Fibroblast of peridontal ligament (primary cell): ENCODE measurements around the gene OR8D1.

ENCODE experiments used
- DNase-seq: peaks from one replicate; pipeline ENCODE4 v3.0.0-alpha.2; 2010; ENCODE audit errors: extremely low read depth

Gene OR8D1

DNA sequence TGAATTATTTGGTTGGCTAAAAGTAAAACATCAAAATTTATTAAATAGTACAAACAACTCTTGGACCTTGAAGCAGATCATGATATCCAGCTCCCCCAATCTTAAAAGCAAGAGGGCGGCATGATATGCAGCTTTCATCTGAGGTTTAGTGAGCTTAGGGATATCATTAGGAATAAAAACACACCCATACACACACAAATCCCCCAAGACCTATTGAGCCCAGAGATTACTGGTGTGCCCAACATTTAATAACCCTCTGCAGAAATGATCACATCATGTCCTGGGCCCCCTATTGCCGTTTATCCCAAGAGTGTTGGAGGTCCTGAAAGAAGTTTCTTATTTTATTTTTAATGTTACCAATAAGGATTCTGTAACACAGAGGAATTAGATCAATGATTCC lies at the start of gene OR8D1:
Gene OR8D1, minus strand, starts transcription at position 101 of the 400 bp plus-strand sequence. CDS start 3,183 bp downstream, outside the sequence.
- no peak for DNase-seq

DNA sequence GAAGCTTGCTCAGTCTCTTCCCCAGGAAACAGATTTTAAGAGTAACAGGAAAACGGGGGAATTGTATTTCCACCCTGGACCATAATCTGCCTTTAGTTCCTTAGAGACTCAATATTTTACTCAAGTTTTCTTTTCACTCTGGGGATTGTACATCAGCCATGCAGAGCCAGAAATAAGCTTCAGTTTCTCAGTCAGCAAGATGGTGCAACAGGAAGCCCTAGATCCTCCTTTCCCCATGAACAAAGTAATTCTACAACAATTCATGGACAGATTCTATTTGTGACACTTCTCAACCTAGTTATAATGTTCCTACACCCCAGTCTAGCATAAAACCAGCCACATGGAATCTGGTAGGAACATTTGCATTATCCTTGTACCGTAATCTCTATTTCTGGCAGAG lies 45.8 kb upstream of the OR8D1 start:
- DNase-seq = no peak

DNA sequence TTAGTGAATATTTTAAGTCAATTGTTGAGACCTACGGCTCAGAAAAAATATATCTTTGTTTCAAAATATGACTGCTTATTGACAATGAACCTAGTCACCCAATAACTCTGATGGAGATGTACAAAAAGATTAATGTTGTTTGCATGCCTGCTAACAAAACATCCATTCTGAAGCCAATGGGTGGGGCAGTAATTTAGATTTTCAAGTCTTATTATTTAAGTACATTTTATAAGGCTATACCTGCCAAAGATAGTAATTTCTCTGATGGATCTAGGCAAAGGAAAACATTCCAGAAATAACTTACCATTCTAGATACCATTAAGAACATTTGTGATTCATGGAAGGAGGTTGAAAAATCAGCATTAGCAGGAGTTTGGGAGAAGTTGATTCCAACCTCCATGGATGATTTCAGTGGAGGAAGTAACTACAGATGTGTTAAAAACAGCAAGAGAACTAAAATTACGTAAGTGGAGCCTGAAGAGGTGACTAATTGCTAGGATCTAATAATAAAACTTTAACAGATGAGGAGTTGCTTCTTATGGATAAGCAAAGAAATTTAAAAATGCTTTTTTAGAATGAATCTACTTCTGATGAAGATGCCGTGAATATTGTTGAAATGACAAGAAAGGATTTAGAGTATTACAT lies 32.7 kb upstream of the OR8D1 start:
- DNase-seq = no peak

DNA sequence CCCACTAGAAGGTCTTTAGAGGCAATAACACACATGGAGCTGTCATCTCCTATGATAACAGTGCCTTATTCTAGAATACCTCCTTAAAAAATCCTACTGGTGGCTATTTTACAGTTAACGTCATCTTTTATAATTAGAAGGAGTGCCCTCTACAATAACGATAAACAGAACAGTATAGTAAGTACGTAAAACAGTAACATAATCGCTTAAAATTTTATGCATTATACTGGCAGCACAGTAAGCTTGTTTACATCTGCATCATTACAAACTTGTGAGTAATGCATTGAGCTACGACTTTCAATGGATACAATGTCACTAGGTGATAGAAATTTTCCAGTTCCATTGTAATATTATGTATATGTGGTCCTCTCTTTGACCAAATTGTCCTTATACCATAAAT lies 30.6 kb upstream of the OR8D1 start:
- no peak for DNase-seq

DNA sequence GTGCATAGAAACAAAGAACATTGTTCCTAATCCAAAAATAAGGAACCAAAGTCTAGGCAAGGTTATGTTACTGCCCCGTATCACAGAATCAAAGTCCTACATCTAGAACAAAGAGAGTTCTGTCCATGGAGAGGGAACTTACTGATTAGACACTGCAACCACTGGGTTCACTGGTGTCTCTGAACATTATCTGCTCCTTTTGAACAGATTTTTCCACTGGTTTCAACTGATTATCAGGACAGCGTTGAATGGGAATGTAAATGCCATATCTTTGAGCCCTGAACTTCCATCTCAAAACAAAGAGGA lies 26.3 kb upstream of the OR8D1 start:
- DNase-seq = no peak

DNA sequence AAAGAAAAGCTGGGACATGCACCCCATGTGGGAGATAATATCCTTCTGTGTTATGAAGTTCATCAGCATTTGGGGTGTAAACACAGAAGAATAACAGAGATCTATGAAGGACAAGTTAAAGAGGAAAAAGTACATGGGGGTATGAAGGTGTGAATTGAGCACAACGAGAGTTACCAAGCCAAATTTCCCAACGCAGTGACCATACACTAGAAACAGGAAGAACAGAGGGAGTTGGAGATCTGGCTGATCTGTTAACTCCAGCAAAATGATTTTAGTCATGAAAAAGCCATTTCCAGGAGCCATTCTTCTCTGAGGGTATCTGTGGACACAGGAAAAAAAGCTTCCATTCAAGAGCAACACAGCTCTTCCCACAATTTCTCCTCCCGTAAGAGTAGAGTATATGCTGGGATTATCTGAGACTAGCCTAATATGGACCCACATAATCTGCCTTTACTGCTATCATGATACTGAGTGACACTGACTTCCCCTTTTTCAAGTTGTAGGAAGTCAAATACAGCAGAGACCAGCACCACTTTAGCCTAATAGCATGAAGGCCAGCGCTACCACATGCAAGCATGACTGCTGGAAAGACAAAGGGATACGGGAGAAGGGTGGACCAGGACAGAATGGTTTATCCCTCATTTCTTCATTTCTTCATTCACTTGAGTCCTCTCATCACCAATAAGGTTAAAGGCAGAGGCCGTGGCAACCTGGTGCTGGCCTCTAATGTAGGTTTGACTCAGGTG lies 25.8 kb upstream of the OR8D1 start:
- no peak for DNase-seq

DNA sequence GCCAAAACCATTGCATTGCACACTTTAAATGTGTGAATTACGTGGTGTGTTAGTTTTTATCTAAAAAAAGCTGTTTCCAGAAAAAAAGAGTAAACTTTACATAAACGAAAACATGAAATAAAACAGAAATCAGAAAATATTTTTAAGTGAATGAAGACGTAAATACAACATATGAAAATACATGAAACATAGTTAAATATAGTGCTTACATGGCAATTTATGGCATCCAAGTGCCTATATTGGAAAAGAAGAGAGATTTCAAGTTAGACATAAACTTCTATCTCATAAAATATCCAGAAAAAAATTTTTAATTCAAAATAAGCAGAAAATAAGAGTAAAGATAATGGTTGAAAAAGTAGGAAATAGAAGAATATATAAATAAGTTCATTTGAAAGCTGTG lies 18.1 kb upstream of the OR8D1 start:
- DNase-seq = no peak

DNA sequence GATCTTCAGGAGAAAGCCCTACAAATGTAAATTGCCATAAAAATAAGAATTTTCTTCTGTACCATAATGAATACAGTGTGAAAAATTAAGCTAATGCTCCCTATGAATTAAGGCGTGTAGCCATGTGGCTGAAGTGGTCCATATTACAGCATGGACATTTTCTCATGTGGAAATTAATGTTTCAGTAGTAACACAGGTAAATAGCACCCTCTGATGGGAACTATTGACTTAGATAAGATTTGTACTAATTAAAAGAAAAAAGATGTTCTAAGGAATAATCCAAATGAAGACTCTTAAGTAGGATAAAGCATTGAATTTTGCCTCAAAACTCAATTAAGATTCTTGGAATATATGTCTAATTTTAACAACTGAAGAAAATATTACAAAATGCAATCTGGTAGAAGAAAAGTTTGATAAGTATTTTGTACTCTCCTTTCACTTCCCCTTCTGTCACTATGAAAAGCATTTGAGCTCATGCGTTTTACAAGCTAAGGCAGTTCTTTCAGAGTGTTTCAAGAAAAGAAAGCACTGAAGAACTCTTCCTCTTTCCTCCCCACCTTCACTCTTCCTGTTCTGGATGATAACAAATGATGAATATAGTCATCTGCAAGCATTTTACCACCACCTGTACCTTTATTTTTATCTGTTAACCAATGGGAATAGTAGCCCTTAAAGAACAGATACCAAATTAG lies 16.2 kb upstream of the OR8D1 start:
- peak; percentile 47 for DNase-seq

DNA sequence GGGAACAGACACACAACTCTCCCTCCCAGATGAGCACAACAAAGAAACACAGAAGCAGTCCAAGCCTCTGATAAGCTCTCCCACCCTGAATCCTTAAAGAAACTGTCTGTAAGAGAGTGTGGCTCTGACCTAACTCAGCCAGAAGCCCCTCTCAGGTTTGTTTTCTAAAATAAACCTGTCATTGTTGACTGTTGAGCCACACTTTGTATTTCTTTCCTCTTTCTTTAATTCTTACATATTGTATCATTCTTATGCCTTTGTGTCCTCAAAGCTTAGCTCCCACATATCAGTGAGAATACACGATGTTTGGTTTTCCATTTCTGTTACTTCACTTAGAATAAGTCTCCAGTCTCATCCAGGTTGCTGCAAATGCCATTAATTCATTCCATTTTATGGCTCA lies 14.0 kb upstream of the OR8D1 start:
- no peak for DNase-seq

DNA sequence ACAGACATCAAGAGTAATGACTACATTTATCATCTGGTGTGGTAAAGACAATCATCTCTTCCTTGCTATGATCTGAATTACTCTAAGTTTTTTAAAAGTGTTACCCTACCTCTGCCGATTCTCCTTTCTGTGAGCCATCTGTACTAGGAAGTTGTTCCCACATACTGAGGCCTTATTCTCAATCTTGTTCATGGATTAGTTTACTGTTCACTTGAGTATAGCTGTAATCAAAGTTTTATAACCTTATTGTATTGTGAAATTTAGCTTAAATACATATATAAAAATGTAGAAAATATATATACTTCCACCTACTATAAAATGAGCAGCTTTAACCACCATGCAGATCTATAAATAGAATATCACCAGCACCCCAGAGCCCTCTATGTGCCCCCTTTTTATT lies 8.6 kb upstream of the OR8D1 start:
- DNase-seq = no peak

DNA sequence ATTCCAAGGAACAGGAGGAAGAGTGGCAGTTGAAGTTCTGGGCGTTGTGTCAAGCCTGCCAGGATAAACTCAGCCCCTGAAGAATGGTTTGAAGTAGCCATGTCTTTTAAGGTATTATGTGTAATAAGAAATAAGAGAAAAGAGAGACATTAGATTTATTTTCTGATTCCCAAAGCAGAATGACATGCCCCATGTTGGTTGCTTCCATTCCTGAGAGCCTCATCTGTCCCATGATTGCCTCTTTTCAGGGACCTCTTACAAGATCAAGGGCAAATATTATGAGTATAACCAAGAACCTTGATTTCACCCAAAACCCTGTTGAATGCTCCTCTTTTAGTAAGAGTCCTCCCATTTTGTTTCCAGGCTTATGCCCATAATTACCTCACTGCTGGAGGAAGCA lies 6.3 kb upstream of the OR8D1 start, which contains the start of gene OR8D2:
Gene OR8D2, minus strand, starts transcription at position 101 of the 400 bp plus-strand sequence. Its CDS starts 0 bp downstream, at position 101.
- DNase-seq = no peak

DNA sequence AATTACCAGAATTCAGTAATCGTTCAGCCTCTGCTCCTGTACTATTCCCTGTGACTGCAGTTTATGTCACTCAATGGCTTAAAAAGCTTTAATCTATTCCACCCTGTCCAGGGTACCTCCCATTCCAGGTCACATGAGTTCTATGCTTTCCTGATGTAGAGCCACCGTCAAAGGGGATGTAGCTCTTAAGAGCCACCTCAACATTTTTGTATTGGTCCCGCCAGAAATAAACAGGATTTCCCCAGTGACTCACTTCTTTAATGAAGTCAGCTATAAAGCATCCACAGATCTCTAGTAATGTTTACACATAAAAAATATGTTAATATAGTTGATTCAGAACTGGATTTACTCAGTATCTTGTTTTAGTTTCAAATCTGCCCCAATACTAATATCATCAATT lies 1.3 kb upstream of the OR8D1 start:
- peak; percentile 24 for DNase-seq

DNA sequence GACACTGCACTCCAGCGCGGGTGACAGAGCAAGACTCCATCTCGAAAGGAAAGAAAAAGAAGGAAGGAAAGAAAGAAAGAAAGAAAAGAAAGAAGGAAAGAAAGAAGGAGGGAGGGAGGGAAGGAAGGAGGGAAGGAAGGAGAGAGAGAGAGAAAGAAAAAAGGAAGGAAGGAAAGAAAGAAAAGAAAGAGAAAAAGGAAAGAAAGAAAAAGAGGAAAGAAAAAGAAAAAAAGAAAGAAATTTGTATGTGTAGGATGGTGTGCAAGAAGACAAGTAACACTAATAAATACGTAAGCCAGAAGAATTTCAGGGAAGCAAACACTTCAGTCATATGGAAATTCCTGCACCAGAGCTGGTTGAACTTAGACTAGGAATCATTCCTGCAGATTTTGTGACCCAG lies 618 bp downstream of the OR8D1 start:
- DNase-seq = no peak

DNA sequence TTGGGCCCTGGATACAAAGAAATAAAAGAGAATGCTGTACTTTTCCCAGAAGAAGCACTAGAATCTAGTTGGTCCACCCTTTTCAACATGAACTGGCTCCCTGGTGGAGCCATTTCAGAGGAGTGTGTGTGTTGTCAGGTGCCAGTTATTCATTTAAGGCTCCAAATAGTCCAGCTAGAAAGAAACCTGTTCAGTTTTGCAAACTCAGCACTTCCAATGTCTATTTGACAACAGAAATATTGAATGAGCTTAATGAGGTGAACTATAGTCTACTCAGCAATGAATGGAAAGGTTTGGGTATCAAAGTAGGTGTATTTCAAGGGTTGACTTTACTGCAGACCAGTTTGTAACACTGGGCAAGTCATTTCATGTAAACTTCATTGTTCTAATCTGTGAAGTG lies 2.1 kb downstream of the OR8D1 start:
- DNase-seq = no peak

DNA sequence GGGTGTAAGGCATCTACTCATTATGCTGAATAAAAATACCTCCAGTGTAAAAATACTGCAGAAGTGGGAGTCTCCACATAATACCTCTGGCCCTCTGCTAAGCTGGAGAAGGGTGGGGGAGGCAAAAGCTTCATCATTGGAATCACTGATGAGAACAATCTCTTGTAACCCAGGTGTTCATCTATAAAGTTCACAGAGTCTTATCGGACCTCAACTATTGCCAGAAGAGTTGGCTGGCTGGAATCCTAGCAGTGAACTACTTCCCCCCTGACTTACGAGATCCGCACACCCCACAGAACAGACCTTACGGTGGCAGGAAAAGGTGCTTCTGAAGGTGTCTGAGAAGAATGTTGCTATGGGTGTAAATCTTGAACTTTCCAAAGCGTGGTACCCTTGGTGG lies 2.5 kb downstream of the OR8D1 start:
- DNase-seq = no peak

DNA sequence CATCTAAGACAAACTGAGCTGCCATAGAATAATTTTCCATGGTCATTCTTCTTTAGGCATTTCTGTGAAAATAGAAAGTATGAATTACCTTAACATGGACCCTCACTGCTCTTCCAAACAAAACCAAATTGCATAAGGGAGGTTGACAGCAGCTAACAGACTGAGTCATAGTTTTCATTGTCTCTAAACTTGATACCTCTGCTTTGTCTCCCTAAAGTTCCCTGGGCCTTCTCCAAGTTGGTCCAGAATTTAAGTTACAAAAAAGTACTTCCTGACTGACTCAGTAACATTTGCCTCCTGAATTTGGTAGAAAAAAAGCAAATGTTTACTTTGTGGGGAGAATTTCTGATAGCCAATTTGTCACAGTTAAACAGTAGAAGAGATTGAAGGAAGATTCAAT lies 3.0 kb downstream of the OR8D1 start:
- peak; percentile 29 for DNase-seq

DNA sequence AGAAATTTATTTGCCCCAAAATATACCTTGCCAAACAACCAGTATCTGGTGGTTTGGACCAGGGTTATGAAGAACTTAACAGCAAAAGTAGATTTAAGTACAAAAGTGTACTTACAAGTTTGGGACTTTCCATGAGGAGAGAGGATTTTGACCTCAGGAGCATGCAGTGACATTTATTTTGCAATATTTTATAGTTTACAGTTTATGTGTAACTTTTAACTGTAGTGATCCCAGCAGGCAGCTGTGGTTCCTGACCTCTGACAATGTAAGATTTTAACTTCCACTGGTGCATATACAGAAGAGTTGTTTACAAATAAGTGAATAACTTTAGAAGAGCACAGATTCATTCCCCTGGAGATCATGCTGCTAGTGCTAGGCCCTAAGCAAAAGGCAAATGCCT lies 6.7 kb downstream of the OR8D1 start:
- no peak for DNase-seq

DNA sequence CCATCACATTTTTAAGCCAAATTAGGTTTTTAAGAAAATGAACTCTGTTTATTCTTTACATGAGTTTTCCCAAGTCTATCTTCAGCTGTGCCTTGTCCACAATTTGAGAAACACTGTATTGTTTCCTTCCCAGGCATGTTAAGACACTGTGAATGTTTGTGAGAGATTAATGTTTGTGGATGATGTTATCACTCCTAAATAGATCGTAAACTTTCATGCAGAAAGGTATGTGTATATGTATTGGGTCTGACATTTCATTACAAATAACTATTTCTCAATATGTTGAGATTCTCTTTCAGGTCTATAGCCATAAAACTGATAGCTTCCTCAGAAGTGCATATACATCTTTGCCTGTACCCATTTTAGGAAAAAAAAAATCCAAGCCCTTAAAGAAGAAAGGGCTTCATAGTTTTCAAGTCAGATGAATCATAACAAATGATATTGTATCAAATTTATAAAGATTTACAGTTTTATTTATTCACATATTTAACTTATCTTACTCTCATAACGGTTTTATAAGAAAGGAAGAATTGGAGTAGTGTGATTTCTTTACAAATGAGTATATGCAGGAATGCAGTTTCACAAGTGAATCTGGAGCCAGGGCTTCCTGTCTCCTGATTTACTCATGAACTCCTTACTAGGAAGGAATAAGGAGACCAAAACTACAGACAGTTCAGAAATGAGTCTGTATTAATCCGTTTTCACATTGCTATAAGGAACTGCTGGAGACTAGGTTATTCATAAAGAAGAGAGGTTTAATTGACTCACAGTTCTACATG lies 11.2 kb downstream of the OR8D1 start:
- no peak for DNase-seq

DNA sequence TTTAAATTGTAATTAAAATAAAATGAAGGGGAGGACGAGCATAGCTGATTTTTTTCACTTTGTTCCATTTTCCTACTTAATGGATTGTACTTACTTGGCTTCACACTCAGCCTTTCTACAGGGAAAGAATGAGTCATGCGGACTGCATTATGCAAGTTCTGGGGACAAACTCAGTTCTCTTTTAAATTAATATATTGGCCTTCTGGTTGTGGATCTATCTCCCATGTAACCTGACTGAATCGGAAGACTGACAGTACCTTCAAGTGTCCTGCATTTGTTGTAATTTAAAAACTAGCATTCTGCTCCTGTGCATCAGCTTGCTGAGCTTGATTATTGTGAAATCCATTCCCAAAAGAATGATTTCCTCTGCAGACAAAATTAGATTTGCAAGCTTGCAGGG lies 12.2 kb downstream of the OR8D1 start:
- peak; percentile 76 for DNase-seq

DNA sequence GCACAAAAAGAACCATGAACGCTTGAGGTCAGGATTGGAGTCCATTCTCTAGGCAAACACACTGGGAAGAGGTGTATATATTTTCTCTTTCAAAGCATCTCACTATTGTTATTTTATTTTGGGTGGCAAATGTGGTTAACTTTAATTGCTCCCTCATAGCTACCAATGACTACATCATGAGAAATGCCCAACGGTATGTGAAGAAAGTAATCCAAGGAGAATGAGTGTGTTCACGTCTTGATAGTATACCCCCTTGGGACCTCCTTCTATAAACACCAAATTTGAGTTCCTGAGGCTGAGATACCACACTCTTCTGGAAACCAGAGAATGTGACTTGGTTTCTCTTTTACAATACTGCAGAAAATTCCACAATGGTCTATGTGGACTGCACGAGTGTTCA lies 15.8 kb downstream of the OR8D1 start:
- peak; percentile 78 for DNase-seq

DNA sequence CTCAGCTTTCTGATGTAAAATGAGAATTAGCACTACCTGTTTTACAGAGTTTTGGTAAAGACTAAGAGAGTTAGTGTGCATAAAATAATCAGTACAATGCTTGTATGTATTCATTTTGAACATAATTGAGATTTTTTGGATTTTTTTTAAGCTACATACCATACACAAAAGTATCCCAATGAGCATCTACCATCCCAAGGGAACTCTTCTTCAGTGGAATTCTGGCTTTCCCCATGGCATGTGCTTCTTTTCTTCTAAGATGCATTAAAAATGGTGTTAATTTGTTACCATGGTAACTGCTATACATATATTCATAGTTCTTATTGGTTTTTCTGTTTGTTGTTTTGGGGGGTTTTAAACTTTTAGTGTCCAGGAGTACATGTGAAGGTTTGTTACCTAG lies 17.7 kb downstream of the OR8D1 start:
- peak; percentile 31 for DNase-seq

DNA sequence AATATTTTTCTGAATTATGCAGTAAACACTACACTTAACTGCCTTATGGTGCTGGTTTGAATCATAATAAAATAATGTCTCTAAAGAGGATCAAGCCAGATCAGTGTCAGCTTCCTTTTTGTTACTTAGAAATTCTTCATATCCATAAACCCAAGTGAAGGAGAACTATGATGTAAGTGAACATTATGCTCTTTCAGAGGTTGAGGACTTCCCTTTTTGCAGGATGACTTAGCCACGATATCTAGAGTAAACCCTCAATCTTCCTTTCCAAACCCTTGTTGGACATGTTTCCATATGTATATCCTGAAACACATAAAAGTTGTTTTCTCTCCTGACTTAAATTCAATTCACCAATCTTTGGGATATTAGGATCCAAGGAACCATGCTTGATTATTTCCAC lies 19.1 kb downstream of the OR8D1 start:
- DNase-seq = no peak
